Amniotic epithelial cell (primary cell): ENCODE measurements around the gene ME1.
A peak's percentile ranks its signal among the peaks of the same experiment; 100 is the strongest.
"Not testable (repeated sequence)": the region's sequence is repeated elsewhere in the genome, so short reads cannot be mapped to it uniquely, and the experiment has no call there.

Source experiments
- DNase-seq: peaks from one replicate; pipeline ENCODE4 v3.0.0-alpha.2; 2010; ENCODE audit warnings: low read depth

Gene ME1

DNA sequence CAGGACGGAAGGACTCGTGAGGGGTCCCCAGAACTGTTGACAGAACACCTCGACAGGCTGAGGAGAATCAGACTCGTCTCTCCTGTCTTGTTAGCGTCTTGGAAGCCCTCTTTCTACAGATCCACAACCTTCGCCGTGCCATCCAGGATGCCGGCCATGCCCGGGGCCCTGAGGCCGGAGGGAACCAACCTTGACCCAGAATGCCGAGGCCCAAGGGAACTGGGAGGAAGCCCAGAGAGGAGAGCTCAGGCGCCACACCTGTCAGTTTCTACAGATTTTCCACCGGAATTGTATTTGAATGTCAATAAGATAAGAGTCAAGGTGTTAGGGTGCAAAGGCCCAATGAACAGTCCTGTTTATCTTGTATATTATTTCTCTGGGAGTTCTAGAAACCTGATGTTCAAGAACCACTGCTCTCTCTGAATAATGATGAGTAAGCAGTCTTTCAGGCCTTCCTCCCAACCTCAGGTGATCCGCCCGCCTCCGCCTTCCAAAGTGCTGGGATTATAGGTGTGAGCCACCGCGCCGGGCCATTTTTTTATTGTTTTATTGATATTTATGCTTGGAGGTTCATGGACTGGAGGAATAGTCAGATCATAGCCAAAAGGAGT, 799 bp upstream of the ME1 start:
- no peak for DNase-seq

DNA sequence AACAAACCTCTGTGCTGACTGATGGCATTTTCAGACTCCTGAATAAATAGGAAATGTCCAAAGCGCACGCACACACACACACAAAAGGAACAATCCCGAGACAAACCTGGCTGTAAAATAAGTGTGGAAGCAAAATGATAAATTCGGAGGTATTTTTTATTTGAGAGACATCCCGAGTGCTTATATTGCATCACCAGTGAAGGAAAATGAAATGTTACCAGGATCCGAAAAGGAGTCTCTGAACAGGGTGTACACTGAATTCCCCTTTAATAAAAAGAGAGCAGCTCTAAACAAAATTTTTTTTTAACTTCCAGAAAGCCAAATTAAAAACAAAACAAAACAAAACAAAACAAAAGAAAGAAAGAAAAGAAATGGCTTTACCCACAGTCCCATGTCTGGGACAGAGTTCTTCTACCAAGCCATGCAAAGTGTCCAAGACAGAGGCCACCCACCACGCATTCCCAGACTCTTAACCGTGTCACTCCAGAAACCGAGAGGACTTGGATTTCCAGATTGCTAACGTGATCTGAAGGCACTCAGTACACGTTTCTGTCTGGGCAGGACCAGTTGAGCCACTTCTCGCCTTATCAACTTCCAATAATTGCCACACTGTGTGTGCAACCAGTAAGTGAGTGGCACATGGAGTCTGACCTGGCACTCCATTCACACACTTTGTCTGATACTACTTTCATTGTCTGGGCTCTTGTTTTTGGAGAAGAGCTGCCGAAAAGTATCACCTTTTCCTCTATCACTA, 817 bp downstream of the ME1 start:
- DNase-seq = peak; percentile 29

DNA sequence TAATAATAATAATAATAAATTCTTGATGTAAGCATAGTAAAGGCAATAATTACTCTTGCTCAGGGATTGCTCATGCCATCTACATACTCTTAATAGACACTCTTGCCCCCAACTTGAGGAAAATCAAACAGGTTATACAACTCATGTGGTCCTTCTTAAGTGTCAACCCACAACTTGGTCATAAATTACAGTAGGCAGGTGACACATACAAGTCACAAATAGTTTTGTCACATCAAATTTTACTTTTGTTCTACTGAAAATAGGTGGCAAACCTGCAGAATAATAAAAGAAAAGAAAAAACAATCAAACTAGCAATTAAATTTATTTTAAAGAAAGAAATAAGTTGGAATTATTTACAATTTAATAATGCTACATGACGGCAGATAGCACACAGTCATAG, 1.6 kb downstream of the ME1 start:
- no peak for DNase-seq

DNA sequence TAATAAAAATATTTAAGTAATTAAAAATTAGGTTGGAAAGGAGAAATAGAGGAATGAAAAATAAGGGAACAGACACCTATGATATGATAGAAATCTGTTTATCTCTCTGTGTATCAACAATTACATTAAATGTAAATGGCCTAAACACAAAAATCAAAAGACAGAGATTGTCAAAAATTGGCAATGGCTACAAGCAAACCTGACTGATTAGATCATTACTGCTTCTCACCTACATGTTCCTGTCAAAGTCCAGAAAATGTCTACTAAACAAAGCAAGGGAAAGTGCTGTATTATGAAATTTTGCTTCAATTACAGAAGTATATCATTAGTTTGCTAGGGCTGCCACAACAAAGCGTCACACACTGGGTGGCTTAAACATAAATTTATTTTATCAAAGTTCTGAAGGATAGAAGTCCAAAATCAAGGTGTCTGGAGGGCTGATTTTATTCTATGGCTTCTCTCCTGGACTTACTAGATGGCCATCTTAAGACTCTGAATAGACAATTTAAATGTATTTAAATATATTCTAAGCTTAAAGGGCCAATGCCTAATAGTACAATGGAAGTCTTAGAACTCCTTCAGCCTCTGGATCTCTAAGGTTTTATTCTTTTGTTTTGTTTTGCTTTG, 6.3 kb downstream of the ME1 start:
- no peak for DNase-seq

DNA sequence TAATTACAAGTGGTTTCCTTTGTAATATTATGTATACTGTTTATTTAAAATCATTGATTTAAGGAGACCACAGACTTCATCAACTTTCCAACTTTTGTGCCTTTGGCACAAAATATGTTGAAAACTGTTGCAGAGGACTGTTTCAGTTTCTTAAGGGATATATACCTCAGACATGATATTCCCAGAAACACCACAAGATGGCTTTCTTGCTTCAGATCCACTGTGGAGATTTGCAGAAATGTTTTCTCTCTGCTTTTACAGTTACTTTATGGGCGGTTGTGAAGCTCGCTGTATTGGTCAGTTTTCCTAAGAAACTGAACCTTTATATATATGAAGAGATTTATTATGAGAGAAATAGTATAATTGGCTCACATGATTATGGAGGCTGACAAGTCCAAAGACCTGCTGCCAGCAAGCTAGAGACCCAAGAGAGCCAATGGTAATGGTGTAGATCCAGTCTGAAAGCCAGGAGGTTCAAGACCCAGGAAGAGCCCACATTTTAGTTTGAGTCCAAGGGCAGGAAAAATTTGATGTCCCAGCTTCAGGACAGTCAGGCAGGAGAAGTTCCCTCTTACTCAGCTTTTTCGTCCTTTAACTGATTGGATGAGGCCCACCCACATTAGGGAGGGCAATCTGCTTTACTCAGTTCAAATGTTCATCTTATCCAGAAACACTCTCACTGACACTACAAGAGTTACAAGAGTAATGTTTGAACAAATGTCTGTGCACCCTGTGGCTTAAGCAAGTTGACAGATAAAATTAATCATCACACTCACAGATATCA, 12.8 kb downstream of the ME1 start:
- peak; percentile 75 for DNase-seq

- no peak for DNase-seq
Measured at GRCh38 chr6:83413068-83413467, 17.8 kb downstream of the ME1 start.

DNA sequence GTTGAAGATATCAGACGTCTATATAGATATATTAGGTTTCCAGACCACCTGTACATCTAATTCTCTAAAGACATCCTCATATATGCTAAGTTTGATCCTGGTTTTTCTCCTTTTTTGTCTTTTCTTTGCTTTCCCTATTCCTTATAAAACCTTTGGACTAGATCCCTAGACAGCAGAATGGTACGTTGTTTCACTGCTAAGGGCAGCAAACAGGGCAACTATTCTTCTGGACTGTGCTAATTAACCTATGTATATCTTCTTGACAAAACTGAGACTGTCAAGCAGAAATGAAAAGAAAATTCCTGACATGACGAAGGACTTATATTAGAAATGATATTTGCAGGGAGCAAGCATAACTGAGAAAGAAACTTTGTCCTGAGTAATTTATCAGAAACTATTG, 19.1 kb downstream of the ME1 start:
- DNase-seq = no peak

GRCh38 chr6:83403191-83403590, 27.7 kb downstream of the ME1 start:
- DNase-seq = no peak

GRCh38 chr6:83389606-83390005, 41.2 kb downstream of the ME1 start:
- DNase-seq = no peak

GRCh38 chr6:83385473-83385872, 45.4 kb downstream of the ME1 start:
- DNase-seq = no peak

- DNase-seq = no peak
Measured at GRCh38 chr6:83384751-83385150, 46.1 kb downstream of the ME1 start.

DNA sequence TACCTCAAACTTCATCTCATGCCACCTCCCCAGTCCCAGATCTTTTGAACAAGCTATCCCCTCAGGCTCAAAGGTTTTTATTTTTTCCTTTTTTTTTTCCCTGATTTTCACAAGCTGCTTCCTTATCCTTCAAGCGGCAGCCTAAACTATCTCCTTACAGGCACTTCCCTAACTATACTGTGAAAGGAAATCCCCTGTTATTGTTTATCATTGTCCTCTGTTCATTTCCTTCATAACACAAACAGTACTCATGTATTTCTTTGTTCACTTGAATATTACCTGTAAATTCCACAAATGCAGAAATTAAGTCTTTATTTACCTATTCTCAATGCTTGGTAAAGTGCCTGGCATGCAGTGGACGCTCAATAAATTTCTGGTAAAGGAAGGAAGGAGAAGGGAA, 48.9 kb downstream of the ME1 start:
- DNase-seq = no peak

DNA sequence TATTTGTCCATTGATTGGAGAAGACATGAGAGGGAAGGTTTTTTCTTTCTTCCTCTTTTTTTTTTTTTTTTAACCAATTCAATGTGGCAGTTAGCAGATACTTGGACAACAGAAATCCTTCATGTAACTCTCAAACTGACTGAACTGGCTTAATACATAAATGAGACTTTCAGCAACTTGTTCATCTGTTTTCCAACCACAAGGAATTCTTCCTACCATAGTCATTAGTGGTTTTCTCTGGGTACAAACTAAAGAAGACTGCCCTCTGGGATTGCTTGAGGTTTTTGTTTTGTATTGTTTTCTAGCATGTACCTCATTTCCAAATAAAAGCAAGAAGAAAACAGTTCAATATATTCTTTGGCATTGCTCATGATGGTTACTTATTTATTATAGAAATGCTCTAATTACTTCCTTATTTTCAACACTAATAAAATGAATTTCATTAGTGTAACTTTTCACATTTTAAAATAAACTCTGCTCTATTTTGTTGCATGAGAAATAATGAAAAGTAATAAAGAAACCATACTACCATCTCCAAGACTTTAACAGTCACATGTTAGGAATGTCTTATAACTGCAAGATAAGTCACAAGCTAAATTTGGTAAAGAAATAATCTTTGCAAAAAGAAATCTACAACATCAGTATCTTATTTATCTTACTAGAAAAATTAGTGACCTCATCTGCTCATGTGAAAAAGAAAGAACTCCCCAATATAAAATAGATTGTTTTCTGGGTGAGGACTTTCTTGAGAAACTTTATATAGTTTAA, 52.0 kb downstream of the ME1 start:
- peak; percentile 86 for DNase-seq

DNA sequence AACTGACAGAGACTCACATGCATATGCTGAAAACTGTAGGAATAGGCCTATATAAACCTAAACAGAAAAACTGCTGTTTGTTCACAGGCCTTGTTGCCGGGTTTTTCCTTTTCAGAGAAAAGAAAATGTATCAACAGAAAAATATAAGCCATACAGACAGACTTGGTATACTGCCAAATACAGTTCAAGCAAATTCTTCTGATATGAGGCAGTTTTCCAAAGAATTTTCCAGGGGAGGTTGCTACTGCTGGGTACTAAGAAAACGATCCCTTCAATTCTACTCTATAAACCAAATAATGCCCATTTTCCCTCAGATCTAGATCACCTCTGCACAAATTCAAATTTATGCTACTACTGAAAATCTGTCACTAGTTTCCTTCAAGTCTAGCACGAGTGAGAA, 59.4 kb downstream of the ME1 start:
- DNase-seq = peak; percentile 83

DNA sequence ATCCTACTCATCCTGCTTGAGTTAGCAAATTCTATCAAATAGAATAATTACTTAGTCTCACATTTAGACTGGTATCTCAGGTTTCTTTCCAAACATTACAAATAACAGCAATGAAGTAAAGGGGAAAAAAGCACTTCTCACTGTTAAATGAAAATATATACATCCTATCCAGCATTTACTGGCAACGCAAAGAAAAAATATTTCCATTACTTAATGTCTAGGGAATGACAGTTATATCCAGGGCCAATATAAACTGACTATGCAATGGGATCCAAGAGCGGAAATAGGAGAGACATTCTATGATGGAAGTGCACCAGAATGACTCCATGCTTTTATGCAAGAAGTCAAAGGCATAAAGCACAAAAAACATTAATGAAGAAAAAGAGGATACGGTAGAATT, 60.3 kb downstream of the ME1 start:
- DNase-seq = no peak

DNA sequence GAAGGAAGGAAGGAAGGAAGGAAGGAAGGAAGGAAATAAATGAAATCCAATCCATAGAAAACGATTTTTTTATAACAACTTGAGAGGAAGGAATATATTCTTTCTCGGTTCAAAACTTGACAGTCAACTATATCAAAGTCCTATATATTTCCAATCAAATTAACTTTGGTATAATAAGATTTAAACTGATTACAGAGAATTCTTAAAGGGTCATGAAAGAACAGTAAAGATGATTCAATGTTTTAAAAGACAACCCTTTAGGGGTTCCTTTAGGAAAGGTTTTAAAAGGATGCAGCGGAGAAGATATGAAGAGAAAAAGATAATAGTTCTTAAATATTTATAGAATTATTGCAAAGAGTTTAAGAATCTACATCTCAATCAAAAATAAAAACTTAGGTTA, 61.2 kb downstream of the ME1 start:
- no peak for DNase-seq

GRCh38 chr6:83368577-83368976, 62.3 kb downstream of the ME1 start:
- DNase-seq = peak; percentile 63

DNA sequence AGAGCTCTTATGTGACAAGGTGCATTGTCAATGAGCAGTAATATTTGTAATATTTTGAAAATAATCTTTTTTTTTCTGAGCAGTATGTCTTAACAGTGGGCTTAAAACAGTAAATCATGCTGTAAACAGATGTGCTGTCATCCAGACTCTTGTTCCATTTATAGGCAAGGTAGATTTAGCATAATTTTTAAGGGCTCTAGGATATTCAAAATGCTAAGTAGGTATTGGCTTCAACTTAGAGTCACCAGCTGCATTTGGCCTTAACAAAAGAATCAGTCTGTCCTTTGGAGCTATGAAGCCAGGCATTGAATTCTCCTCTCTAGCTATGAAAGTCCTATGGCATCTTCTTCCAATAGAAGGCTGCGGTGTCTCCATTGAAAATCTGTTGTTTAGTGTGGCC, 63.7 kb downstream of the ME1 start:
- DNase-seq = no peak

GRCh38 chr6:83365931-83366330, 64.9 kb downstream of the ME1 start:
- DNase-seq = peak; percentile 68

GRCh38 chr6:83362349-83362748, 68.5 kb downstream of the ME1 start:
- DNase-seq = not testable (repeated sequence)

- no peak for DNase-seq
Measured at GRCh38 chr6:83359638-83360037, 71.2 kb downstream of the ME1 start.

GRCh38 chr6:83354747-83355146, 76.1 kb downstream of the ME1 start:
- DNase-seq = peak; percentile 13
